Nephron progenitor cell (in vitro differentiated cells): ENCODE results near the gene PLCG2.

Experiments
- DNase-seq: peaks from one replicate; pipeline ENCODE4 v3.0.0; 2021
- H3K27ac Mint-ChIP-seq: 2 replicates; pipeline ENCODE4 v1.8.0; 2021; ENCODE audit warnings: mild to moderate bottlenecking, moderate library complexity, mixed read lengths
- H3K27me3 Mint-ChIP-seq: 2 replicates; pipeline ENCODE4 v1.8.0; 2021; ENCODE audit warnings: mild to moderate bottlenecking, low read depth, mixed read lengths; ENCODE audit not compliant: poor library complexity
- H3K36me3 Mint-ChIP-seq: 2 replicates; pipeline ENCODE4 v1.8.0; 2021; ENCODE audit warnings: low read depth, mixed read lengths
- H3K4me1 Mint-ChIP-seq: 2 replicates; pipeline ENCODE4 v1.8.0; 2021; ENCODE audit warnings: mixed read lengths
- H3K4me3 Mint-ChIP-seq: 2 replicates; pipeline ENCODE4 v1.8.0; 2021; ENCODE audit warnings: mild to moderate bottlenecking, moderate library complexity, mixed read lengths
- H3K9me3 Mint-ChIP-seq: 2 replicates; pipeline ENCODE4 v1.8.0; 2021; ENCODE audit warnings: mild to moderate bottlenecking, moderate library complexity, mixed read lengths
- CTCF ChIP-seq: fragments of 200-600 bp; sonication (generic); IDR thresholded peaks from 2 replicates; pipeline ENCODE4 v1.5.0; 2021; ENCODE audit warnings: antibody characterized with exemption

Gene PLCG2

GRCh38 chr16:81899601-81900000 lies 120.5 kb downstream of the PLCG2 start:
- H3K27me3 Mint-ChIP-seq, result peaks cover 10% of the 10 kb centered on the region
- H3K4me3 Mint-ChIP-seq, result no peak overlapping the region
- H3K36me3 Mint-ChIP-seq, result peaks cover 37% of the 10 kb centered on the region
- DNase-seq, result no peak
- TF ChIP-seq CTCF, result no peak
- H3K9me3 Mint-ChIP-seq, result peaks cover 15% of the 10 kb centered on the region
- peaks cover 11% of the 10 kb centered on the region for H3K4me1 Mint-ChIP-seq
- no peak overlapping the region for H3K27ac Mint-ChIP-seq

GRCh38 chr16:81900014-81900413 lies 120.9 kb downstream of the PLCG2 start:
- H3K27me3 Mint-ChIP-seq, result peaks cover 10% of the 10 kb centered on the region
- H3K9me3 Mint-ChIP-seq, result peaks cover 15% of the 10 kb centered on the region
- no peak for TF ChIP-seq CTCF
- H3K4me1 Mint-ChIP-seq, result peaks cover 11% of the 10 kb centered on the region
- peaks cover 37% of the 10 kb centered on the region for H3K36me3 Mint-ChIP-seq
- H3K27ac Mint-ChIP-seq, result no peak overlapping the region
- no peak for DNase-seq
- no peak overlapping the region for H3K4me3 Mint-ChIP-seq

- no peak for TF ChIP-seq CTCF
- Mint-ChIP-seq H3K9me3 (peaks cover 15% of the 10 kb centered on the region), H3K27me3 (peaks cover 9% of the 10 kb centered on the region), H3K4me1 (peaks cover 11% of the 10 kb centered on the region), H3K4me3 (no peak overlapping the region), H3K27ac (no peak overlapping the region), H3K36me3 (peaks cover 37% of the 10 kb centered on the region)
- no peak for DNase-seq
Observed at GRCh38 chr16:81900456-81900855, 121.4 kb downstream of the PLCG2 start.

GRCh38 chr16:81901484-81901883 lies 122.4 kb downstream of the PLCG2 start:
- H3K4me3 Mint-ChIP-seq, result no peak overlapping the region
- H3K36me3 Mint-ChIP-seq, result peaks cover 33% of the 10 kb centered on the region
- H3K4me1 Mint-ChIP-seq, result peaks cover 8% of the 10 kb centered on the region
- no peak for DNase-seq
- no peak for TF ChIP-seq CTCF
- no peak overlapping the region for H3K27ac Mint-ChIP-seq
- H3K9me3 Mint-ChIP-seq, result peaks cover 15% of the 10 kb centered on the region
- H3K27me3 Mint-ChIP-seq, result peaks cover 6% of the 10 kb centered on the region

- Mint-ChIP-seq H3K27me3 (peaks cover 6% of the 10 kb centered on the region), H3K4me3 (no peak overlapping the region), H3K4me1 (peaks cover 3% of the 10 kb centered on the region), H3K27ac (no peak overlapping the region), H3K9me3 (peaks cover 15% of the 10 kb centered on the region), H3K36me3 (peaks cover 27% of the 10 kb centered on the region)
- no peak for DNase-seq
- TF ChIP-seq CTCF, result no peak
Observed at GRCh38 chr16:81902025-81902424, 122.9 kb downstream of the PLCG2 start.

- Mint-ChIP-seq H3K27ac (peak overlapping the region; percentile 72), H3K4me1 (no peaks in the 10 kb centered on the region), H3K4me3 (no peak overlapping the region), H3K36me3 (peaks cover 26% of the 10 kb centered on the region), H3K27me3 (no peaks in the 10 kb centered on the region), H3K9me3 (peaks cover 15% of the 10 kb centered on the region)
- no peak for DNase-seq
- no peak for TF ChIP-seq CTCF
Observed at GRCh38 chr16:81904320-81904719, 125.2 kb downstream of the PLCG2 start.
